ENCODE measurements around the gene SULT1C4. TPM values are rescaled to one million over a fixed set of nuclear protein-coding genes. Genes with fewer than 3 reads are reported as not detected.

SULT1C4 gene
- total RNA-seq, 1 experiment from 2014 or later = 0.96 TPM

DNA sequence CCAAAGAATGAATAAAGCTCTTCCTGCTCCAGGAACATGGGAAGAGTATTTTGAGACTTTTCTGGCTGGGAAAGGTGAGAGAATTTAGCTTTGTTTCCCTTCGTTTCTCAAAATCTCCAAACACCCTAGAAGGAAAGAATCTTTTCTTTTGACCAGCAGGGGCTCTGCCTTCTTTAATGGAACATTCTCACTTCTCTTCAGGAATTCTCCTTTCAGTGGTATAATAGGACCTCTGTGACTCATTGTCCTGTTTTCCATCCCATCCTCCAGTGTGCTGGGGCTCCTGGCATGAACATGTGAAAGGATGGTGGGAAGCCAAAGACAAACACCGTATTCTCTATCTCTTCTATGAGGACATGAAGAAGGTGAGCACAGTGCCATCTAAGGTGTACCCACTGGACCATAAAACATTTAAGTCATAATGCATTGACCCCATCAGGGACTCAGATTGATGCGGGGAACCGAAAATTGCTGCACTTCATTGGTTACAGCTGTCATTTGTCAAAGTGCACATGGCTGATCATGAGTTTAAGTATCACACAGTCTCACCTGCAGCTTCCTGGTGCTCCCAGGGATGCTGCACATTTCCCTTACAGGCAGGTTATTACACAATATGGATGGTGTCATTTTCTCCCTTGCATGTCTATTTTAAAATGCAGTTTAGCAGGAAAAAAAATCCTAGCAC lies 5.5 kb downstream of the SULT1C4 start:
- Histone ChIP-seq H4K20me1 (ENCODE audit: control insufficient read depth, insufficient read depth, insufficient read length) (no peaks in the 10 kb centered on the region), H2BK5ac (ENCODE audit: insufficient read length, low read length) (no peak overlapping the region), H2AFZ (ENCODE audit: low read length) (no peak overlapping the region), H4K91ac (ENCODE audit: insufficient read length, low read depth, low read length) (no peak overlapping the region), H3K79me1 (ENCODE audit: insufficient read depth, low read depth, low read length, poor library complexity, severe bottlenecking) (no peaks in the 10 kb centered on the region), H3K4me1 (ENCODE audit: insufficient read depth, low read length) (peaks cover 4% of the 10 kb centered on the region), H4K5ac (ENCODE audit: insufficient read length, low read depth, low read length) (no peak overlapping the region), H3K27me3 (ENCODE audit: insufficient read depth, low read length) (no peaks in the 10 kb centered on the region), H3K4ac (ENCODE audit: low read depth, low read length) (no peak overlapping the region), H2BK15ac (ENCODE audit: low read depth, low read length) (no peak overlapping the region), H3K79me2 (ENCODE audit: insufficient read depth, low read length) (no peaks in the 10 kb centered on the region), H3K14ac (ENCODE audit: insufficient read depth, low read length) (no peak overlapping the region), H2AK5ac (ENCODE audit: insufficient read length, low read length) (no peak overlapping the region), H2BK12ac (ENCODE audit: insufficient read length, low read depth, low read length) (no peak overlapping the region), H3K9ac (ENCODE audit: extremely low read depth, insufficient read length, low read length) (no peak overlapping the region), H3K23ac (ENCODE audit: insufficient read length, low read depth, low read length) (no peak overlapping the region), H3K18ac (ENCODE audit: insufficient read length, low read depth, low read length) (no peak overlapping the region), H3K4me2 (ENCODE audit: insufficient read depth, insufficient read length, low read length) (no peak overlapping the region), H3K27ac (ENCODE audit: insufficient read length, low read depth, low read length) (peak overlapping the region; percentile 41), H2BK20ac (ENCODE audit: low read depth, low read length, poor library complexity, severe bottlenecking) (no peak overlapping the region), H3K9me3 (ENCODE audit: control insufficient read depth, low read depth, low read length) (no peaks in the 10 kb centered on the region), H4K8ac (replicated peaks; ENCODE audit: insufficient read length, low read depth, low read length) (no peak overlapping the region), H3T11ph (ENCODE audit: low read length) (no peak overlapping the region), H3K56ac (ENCODE audit: insufficient read length, low read depth, low read length) (no peak overlapping the region), H2BK120ac (ENCODE audit: low read depth, low read length, poor library complexity, severe bottlenecking) (no peak overlapping the region), H3K23me2 (ENCODE audit: insufficient read length, low read depth, low read length, poor library complexity, severe bottlenecking) (no peaks in the 10 kb centered on the region)
- Mint-ChIP-seq H3K27me3 (ENCODE audit: low read depth) (no peaks in the 10 kb centered on the region), H3K36me3 (ENCODE audit: insufficient read depth in 1 of 3, low read depth in 3 of 3) (no peaks in the 10 kb centered on the region; a peak in 1 of 7 replicates), H3K4me1 (peaks cover 31 to 35% of the 10 kb centered on the region in 2 experiments), H3K4me3 (peak overlapping the region in 1 of 2 experiments; percentile 53; a peak in 2 of 5 replicates), H3K27ac (peak overlapping the region; percentile 62 to 90 (median 85); a peak in 6 of 7 replicates), H3K9me3 (no peaks in the 10 kb centered on the region)
- TF ChIP-seq, protein P1, sequence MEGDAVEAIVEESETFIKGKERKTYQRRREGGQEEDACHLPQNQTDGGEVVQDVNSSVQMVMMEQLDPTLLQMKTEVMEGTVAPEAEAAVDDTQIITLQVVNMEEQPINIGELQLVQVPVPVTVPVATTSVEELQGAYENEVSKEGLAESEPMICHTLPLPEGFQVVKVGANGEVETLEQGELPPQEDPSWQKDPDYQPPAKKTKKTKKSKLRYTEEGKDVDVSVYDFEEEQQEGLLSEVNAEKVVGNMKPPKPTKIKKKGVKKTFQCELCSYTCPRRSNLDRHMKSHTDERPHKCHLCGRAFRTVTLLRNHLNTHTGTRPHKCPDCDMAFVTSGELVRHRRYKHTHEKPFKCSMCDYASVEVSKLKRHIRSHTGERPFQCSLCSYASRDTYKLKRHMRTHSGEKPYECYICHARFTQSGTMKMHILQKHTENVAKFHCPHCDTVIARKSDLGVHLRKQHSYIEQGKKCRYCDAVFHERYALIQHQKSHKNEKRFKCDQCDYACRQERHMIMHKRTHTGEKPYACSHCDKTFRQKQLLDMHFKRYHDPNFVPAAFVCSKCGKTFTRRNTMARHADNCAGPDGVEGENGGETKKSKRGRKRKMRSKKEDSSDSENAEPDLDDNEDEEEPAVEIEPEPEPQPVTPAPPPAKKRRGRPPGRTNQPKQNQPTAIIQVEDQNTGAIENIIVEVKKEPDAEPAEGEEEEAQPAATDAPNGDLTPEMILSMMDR (conservative IDR thresholded peaks at IDR 0.05) = peak; percentile 36; the same call in 2 of the 3 replicates
- WGBS (ENCODE audit: extremely low coverage, insufficient read length, low lambda C conversion rate) = no CpG with 5 or more reads among the region's 4 CpGs
- no peak for DNase-seq

Data from H9 (cell line).